ENCODE measurements around the gene DGKA.

DNA sequence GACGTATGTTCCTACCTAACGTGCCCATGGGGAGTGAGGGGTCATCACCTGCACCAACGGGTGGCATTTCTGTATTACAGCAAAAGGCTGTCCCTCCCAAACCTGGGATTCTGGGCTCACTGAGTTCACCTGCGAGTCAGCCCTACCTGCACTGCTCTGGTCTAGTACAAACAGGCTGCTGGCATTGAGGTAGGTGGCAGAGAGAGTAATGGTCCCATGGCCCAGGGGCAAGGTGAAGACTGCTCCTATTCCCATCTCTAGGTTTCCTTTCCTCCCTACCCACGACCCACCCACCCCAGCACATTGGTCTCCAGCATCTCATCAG lies 66.5 kb downstream of the DGKA start:
- TF ChIP-seq POLR2A (IDR thresholded peaks at IDR 0.05; ENCODE audit: insufficient read depth in 1 of 2, low read depth in 2 of 2, low read length in 2 of 2) (no peak), ZNF629 (CRISPR knock-in tag; conservative IDR thresholded peaks at IDR 0.05) (no peak), FOXK1 (CRISPR knock-in tag; IDR thresholded peaks at IDR 0.05; ENCODE audit: borderline replicate concordance, low read depth) (no peak), JDP2 (CRISPR knock-in tag; IDR thresholded peaks at IDR 0.05; ENCODE audit: borderline replicate concordance) (no peak), ZNF34 (CRISPR knock-in tag; IDR thresholded peaks at IDR 0.05; ENCODE audit: borderline replicate concordance) (no peak), MYNN (CRISPR knock-in tag; IDR thresholded peaks at IDR 0.05; ENCODE audit: low read depth) (no peak), ZNF773 (CRISPR knock-in tag; IDR thresholded peaks at IDR 0.05; ENCODE audit: borderline replicate concordance) (no peak), ZNF839 (CRISPR knock-in tag; IDR thresholded peaks at IDR 0.05; ENCODE audit: borderline replicate concordance) (no peak)
- TF ChIP-seq, protein P1, sequence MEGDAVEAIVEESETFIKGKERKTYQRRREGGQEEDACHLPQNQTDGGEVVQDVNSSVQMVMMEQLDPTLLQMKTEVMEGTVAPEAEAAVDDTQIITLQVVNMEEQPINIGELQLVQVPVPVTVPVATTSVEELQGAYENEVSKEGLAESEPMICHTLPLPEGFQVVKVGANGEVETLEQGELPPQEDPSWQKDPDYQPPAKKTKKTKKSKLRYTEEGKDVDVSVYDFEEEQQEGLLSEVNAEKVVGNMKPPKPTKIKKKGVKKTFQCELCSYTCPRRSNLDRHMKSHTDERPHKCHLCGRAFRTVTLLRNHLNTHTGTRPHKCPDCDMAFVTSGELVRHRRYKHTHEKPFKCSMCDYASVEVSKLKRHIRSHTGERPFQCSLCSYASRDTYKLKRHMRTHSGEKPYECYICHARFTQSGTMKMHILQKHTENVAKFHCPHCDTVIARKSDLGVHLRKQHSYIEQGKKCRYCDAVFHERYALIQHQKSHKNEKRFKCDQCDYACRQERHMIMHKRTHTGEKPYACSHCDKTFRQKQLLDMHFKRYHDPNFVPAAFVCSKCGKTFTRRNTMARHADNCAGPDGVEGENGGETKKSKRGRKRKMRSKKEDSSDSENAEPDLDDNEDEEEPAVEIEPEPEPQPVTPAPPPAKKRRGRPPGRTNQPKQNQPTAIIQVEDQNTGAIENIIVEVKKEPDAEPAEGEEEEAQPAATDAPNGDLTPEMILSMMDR (CRISPR knock-in tag; IDR thresholded peaks at IDR 0.05): no peak
